ENCODE results near the gene NIPA2.

NIPA2 gene

GRCh38 chr15:22903961-22904534 lies 65.6 kb downstream of the NIPA2 start:
- DNase-seq = no peak

GRCh38 chr15:22904736-22905135 lies 66.3 kb downstream of the NIPA2 start:
- no peak for DNase-seq

- no peak for DNase-seq
These were observed 68.9 kb downstream of the NIPA2 start for GRCh38 chr15:22907161-22907950.

DNA sequence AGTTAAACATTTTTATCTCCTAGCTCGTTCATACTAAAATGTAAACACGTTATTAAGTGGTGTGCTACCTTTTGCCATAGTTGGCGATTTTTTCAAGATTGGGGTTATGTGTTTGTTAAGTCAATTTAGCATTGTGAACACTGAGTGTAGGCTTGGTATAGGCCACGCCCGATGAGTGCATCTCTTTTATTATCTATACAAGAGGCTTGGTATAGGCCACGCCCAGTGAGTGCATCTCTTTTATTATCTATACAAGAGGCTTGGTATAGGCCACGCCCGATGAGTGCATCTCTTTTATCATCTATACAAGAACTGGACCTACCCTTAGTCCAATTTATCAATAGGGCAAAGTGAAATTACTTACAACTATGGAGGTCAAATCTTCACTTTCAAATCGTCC lies 70.4 kb downstream of the NIPA2 start:
- DNase-seq = no peak

- DNase-seq = no peak
These were observed 72.8 kb downstream of the NIPA2 start for GRCh38 chr15:22911306-22911705.

- no peak for DNase-seq
These were observed 73.8 kb downstream of the NIPA2 start for GRCh38 chr15:22912256-22912655.

DNA sequence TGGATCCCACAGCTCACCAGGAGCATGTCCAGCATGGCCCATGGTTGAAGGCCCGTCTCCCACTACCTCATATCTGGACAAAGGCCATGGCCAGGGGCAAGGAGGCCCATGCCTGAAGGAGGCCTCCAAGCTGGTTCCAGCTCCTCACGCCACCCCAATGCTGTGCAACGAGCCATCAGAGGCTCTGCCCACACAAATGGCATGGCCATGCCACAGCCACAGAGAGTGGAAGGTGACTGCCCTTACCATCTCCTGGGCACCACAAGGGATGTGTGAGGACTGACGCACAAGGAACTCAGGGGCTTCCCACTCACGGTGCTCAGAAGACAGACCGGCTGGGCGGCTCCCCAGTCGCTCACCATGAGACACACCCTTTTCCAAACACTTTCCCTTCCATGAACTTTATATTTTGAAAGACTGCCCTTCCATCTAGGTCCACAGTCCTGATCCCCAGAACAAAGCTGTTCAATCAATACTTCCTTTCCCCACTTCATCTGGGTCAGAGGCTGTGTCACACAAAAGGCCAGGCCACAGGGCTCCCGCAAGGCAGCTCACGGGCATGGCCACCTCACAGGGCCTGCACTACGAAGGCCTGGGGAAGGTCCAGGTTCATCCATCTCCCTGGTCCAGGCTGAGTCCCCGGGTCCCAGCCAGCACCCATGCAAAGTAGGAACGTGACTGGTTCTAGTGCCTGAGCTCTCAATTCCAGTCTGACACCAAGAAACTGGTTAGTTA lies 75.3 kb downstream of the NIPA2 start:
- no peak for DNase-seq

- no peak for DNase-seq
These were observed 77.5 kb downstream of the NIPA2 start for GRCh38 chr15:22915866-22916515.

- DNase-seq = no peak
These were observed 78.3 kb downstream of the NIPA2 start for GRCh38 chr15:22916606-22917350.

- no peak for DNase-seq
These were observed 79.1 kb downstream of the NIPA2 start for GRCh38 chr15:22917556-22917955.

All from CD4-positive, alpha-beta T cell treated with Interleukin-1 beta for 1 hour (primary cell).